CD4-positive, alpha-beta memory T cell (primary cell): ENCODE measurements around the gene STX8. TPM values are rescaled to one million over a fixed set of nuclear protein-coding genes. Genes with fewer than 3 reads are reported as not detected.
A peak's percentile ranks its signal among the peaks of the same experiment; 100 is the strongest.

Source experiments
- CTCF ChIA-PET: fragments of 350-600 bp; sonication (Branson Sonifier 250); formaldehyde crosslinking; loops from one replicate; lab custom pipeline; 2021; ENCODE audit warnings: inconsistent platforms; ENCODE audit not compliant: partially characterized antibody; lab: Charles Lee
- POLR2A ChIA-PET: fragments of 350-600 bp; sonication (Branson Sonifier 250); formaldehyde crosslinking; loops from one replicate; lab custom pipeline; 2021; ENCODE audit not compliant: partially characterized antibody; lab: Charles Lee
- DNase-seq, 5 donors: peaks; one replicate each; pipeline versions ENCODE4 v3.0.0 to v3.0.0-alpha.2; 2020 to 2022; ENCODE audit warnings: mixed read lengths in 1 of 5
- H3K27ac ChIP-seq: one replicate; pipeline ENCODE4 v1.7.0; 2013; ENCODE audit warnings: low read depth, low read length
- H3K27me3 ChIP-seq: 2 replicates; pipeline ENCODE4 v1.7.0; 2013; ENCODE audit warnings: mild to moderate bottlenecking, low read length, moderate library complexity; ENCODE audit not compliant: insufficient read depth
- H3K36me3 ChIP-seq: 2 replicates; pipeline ENCODE4 v1.7.0; 2013; ENCODE audit warnings: mild to moderate bottlenecking, low read length, moderate library complexity; ENCODE audit not compliant: insufficient read depth
- H3K4me1 ChIP-seq: 2 replicates; pipeline ENCODE4 v1.7.0; 2013; ENCODE audit warnings: mild to moderate bottlenecking, low read length, moderate library complexity; ENCODE audit not compliant: insufficient read depth
- H3K4me3 ChIP-seq, 2 donors: one replicate each; pipeline ENCODE4 v1.7.0; 2013; ENCODE audit warnings: low read length in 2 of 2, mild to moderate bottlenecking in 1 of 2
- H3K9me3 ChIP-seq, 2 donors: one replicate each; pipeline ENCODE4 v1.7.0; 2013; ENCODE audit warnings: low read length in 2 of 2, control low read depth in 1 of 2; ENCODE audit not compliant: control insufficient read depth in 1 of 2
- H3K27ac Mint-ChIP-seq, 7 donors: one replicate each; pipeline ENCODE4 v1.8.0; 2020 to 2021; ENCODE audit warnings: mixed read lengths in 7 of 7, mild to moderate bottlenecking in 6 of 7, inconsistent platforms in 3 of 7, moderate library complexity in 3 of 7
- H3K27me3 Mint-ChIP-seq, 2 donors: one replicate each; pipeline ENCODE4 v1.8.0; 2020 to 2021; ENCODE audit warnings: mixed read lengths in 2 of 2
- H3K36me3 Mint-ChIP-seq, 2 donors: one replicate each; pipeline ENCODE4 v1.8.0; 2020 to 2021; ENCODE audit warnings: mixed read lengths in 2 of 2, inconsistent platforms in 1 of 2, mild to moderate bottlenecking in 1 of 2
- H3K4me1 Mint-ChIP-seq, 4 donors: one replicate each; pipeline ENCODE4 v1.8.0; 2020 to 2021; ENCODE audit warnings: mixed read lengths in 4 of 4, mild to moderate bottlenecking in 1 of 4
- H3K4me3 Mint-ChIP-seq, 8 donors: one replicate each; pipeline ENCODE4 v1.8.0; 2020 to 2021; ENCODE audit warnings: mixed read lengths in 8 of 8, mild to moderate bottlenecking in 7 of 8, moderate library complexity in 6 of 8, inconsistent platforms in 3 of 8
- H3K9me3 Mint-ChIP-seq, 8 donors: one replicate each; pipeline ENCODE4 v1.8.0; 2020 to 2021; ENCODE audit warnings: mixed read lengths in 8 of 8, mild to moderate bottlenecking in 5 of 8, inconsistent platforms in 3 of 8, moderate library complexity in 1 of 8
- intact Hi-C: fragments of 100-400 bp; cut with micrococcal nuclease; formaldehyde crosslinking; loops from one replicate; pipeline ENCODE4 v1.15.1; 2023
- polyA plus RNA-seq, 2 donors: library from polyadenylated mRNA; unstranded; fragments of 300-500 nt; fragmentation: Illumina TruSeq; gene quantifications; one replicate each; pipeline ENCODE4 v1.2.3, GENCODE V29; 2021
- total RNA-seq, 2 experiments: library from RNA; stranded (reverse); gene quantifications; one replicate each; pipeline ENCODE4 v1.2.3, GENCODE V29; 2021

Gene STX8
- total and polyA plus RNA-seq, 4 experiments from 2014 or later = 54.2 to 206 (median 108) TPM

DNA sequence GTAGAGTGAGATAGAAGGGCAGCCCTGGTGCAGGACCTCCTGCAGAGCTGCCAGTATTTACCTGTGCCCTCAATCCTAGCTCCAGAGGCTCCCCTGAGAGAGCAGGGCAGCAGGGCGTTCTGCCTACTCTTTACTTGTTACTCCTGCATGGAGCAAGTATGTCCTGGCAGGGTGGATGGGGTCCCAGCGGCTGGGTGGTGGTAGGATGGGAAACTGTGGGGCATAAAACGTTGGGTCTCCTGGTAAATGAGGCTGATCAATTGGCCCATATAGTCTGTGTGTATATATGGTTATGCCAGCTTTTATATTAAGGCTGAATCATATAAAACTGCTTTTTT, 362.3 kb downstream of the STX8 start:
- Mint-ChIP-seq H3K9me3 (peaks cover 0 to 28% (median 24%) of the 10 kb centered on the region in 8 donors), H3K36me3 (peaks cover 5 to 12% of the 10 kb centered on the region in 2 donors), H3K4me3 (no peak overlapping the region), H3K4me1 (peaks cover 0 to 2% (median 0%) of the 10 kb centered on the region in 4 donors), H3K27ac (no peak overlapping the region), H3K27me3 (peaks cover 0 to 10% of the 10 kb centered on the region in 2 donors)
- Histone ChIP-seq H3K4me3 (no peak overlapping the region), H3K36me3 (no peaks in the 10 kb centered on the region), H3K4me1 (no peaks in the 10 kb centered on the region), H3K27me3 (no peaks in the 10 kb centered on the region), H3K9me3 (peaks cover 0 to 10% of the 10 kb centered on the region in 2 donors), H3K27ac (no peak overlapping the region)
- intact Hi-C loops = no loop called here
- ChIA-PET CTCF (no interaction called here), POLR2A (no interaction called here)
- no peak for DNase-seq

- CTCF ChIA-PET = no interaction called here
- no peak overlapping the region for H3K4me3 Mint-ChIP-seq
- POLR2A ChIA-PET = no interaction called here
- no peaks in the 10 kb centered on the region for H3K27me3 ChIP-seq
- intact Hi-C loops = no loop called here
- H3K9me3 ChIP-seq = peaks cover 0 to 10% of the 10 kb centered on the region in 2 donors
- H3K36me3 ChIP-seq = no peaks in the 10 kb centered on the region
- no peaks in the 10 kb centered on the region for H3K4me1 ChIP-seq
- H3K4me3 ChIP-seq = no peak overlapping the region
- H3K4me1 Mint-ChIP-seq = peaks cover 0 to 2% (median 0%) of the 10 kb centered on the region in 4 donors
- H3K27me3 Mint-ChIP-seq = peaks cover 0 to 10% of the 10 kb centered on the region in 2 donors
- peaks cover 5 to 12% of the 10 kb centered on the region in 2 donors for H3K36me3 Mint-ChIP-seq
- H3K27ac Mint-ChIP-seq = no peak overlapping the region
- DNase-seq = no peak
- H3K27ac ChIP-seq = no peak overlapping the region
- H3K9me3 Mint-ChIP-seq = peaks cover 0 to 28% (median 24%) of the 10 kb centered on the region in 8 donors
These were observed 363.0 kb downstream of the STX8 start for GRCh38 chr17:9212376-9213302.

DNA sequence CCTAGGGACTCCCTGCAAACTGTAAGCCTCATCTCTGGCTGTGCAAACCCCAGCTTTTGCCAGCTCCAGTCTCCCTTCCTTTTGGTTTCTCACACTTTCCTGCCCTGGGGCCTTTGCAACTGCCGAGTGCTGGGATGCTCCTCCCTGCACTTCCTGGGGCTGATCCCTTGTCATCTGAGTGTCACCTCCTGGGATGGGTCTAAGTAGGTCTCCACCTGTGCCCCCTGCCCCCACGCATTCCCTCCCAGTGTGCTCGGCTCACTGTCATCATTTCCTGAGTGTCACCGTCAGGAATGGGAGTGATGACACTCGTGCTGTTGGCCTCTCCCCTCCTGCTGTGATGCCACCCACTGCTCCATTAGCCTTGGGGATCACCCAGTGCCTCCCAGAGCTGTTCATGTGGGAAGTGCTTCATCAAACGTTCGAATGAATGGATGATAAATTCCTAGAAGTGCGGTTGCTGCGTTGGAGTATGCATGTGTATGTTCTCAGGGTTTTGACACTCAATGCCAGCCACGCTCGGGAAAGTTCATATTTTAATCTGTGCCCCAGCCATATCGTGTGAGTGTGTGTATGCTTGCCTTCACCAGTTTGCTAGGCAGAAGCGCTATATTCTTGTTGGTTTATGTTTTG, 364.4 kb downstream of the STX8 start:
- Histone ChIP-seq H3K27me3 (no peaks in the 10 kb centered on the region), H3K27ac (no peak overlapping the region), H3K36me3 (no peaks in the 10 kb centered on the region), H3K4me1 (no peaks in the 10 kb centered on the region), H3K9me3 (peaks cover 0 to 7% of the 10 kb centered on the region in 2 donors), H3K4me3 (no peak overlapping the region)
- ChIA-PET POLR2A (no interaction called here), CTCF (no interaction called here)
- H3K4me3 Mint-ChIP-seq = no peak overlapping the region
- H3K4me1 Mint-ChIP-seq = peaks cover 0 to 2% (median 0%) of the 10 kb centered on the region in 4 donors
- peak overlapping the region in 1 of 7 donors; percentile 49 for H3K27ac Mint-ChIP-seq
- DNase-seq = no peak
- H3K27me3 Mint-ChIP-seq = peaks cover 1 to 3% of the 10 kb centered on the region in 2 donors
- peaks cover 0 to 18% (median 14%) of the 10 kb centered on the region in 8 donors for H3K9me3 Mint-ChIP-seq
- intact Hi-C loops = no loop called here
- peaks cover 3 to 9% of the 10 kb centered on the region in 2 donors for H3K36me3 Mint-ChIP-seq

DNA sequence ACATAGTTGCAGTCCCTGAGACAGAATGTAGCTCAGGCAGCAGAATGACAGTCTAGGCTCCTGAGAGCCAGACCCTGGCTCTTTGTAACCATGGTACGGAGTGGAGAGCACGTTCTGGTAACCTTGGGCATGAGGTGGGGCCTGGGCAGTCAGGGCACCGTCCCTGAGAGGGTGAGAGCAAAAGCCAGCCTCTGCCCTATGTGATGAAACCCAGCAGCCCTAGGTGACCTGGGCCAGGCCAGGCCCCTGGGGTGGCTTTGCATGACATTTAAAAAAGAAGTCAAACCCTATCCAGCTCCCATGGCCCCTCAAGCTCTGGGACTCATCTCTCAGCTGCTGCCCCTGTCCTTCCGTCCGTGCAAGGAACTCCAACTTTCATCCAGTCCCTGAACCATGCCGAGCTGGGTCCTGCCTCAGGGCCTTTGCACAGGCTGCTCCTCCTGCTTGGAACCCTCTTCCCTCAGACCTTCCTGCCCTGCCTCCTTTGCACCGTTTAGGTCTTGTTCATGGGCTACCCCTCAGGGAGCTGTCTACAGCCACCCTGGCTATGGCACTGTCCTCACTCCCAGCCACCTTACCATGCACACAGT, 365.7 kb downstream of the STX8 start:
- H3K27me3 Mint-ChIP-seq = peaks cover 0 to 1% of the 10 kb centered on the region in 2 donors
- CTCF ChIA-PET = interaction anchor here (0.7 to 1.4 kb wide), 2 partner anchors 9 to 41 kb away, joined by 3 to 4 read pairs; no protein-coding TSS in a partner anchor
- POLR2A ChIA-PET = no interaction called here
- H3K4me1 Mint-ChIP-seq = peaks cover 0 to 2% (median 0%) of the 10 kb centered on the region in 4 donors
- no peak overlapping the region for H3K4me3 Mint-ChIP-seq
- Histone ChIP-seq H3K27ac (no peak overlapping the region), H3K36me3 (no peaks in the 10 kb centered on the region), H3K4me1 (no peaks in the 10 kb centered on the region), H3K27me3 (no peaks in the 10 kb centered on the region), H3K9me3 (no peaks in the 10 kb centered on the region), H3K4me3 (no peak overlapping the region)
- H3K36me3 Mint-ChIP-seq = no peaks in the 10 kb centered on the region
- no peak for DNase-seq
- no peak overlapping the region for H3K27ac Mint-ChIP-seq
- peaks cover 0 to 4% (median 2%) of the 10 kb centered on the region in 8 donors for H3K9me3 Mint-ChIP-seq
- intact Hi-C loops = no loop called here

GRCh38 chr17:9209347-9209746, 366.3 kb downstream of the STX8 start:
- H3K27ac Mint-ChIP-seq = no peak overlapping the region
- Histone ChIP-seq H3K27me3 (no peaks in the 10 kb centered on the region), H3K27ac (no peak overlapping the region), H3K36me3 (no peaks in the 10 kb centered on the region), H3K9me3 (no peaks in the 10 kb centered on the region), H3K4me3 (no peak overlapping the region), H3K4me1 (no peaks in the 10 kb centered on the region)
- no peaks in the 10 kb centered on the region for H3K36me3 Mint-ChIP-seq
- peaks cover 0 to 1% of the 10 kb centered on the region in 2 donors for H3K27me3 Mint-ChIP-seq
- POLR2A ChIA-PET = no interaction called here
- intact Hi-C loops = no loop called here
- CTCF ChIA-PET = interaction anchor here (1.4 kb wide), 1 partner anchor 8 kb away, joined by 4 read pairs; no protein-coding TSS in a partner anchor
- DNase-seq = no peak
- H3K9me3 Mint-ChIP-seq = peaks cover 0 to 3% (median under 1%) of the 10 kb centered on the region in 8 donors
- H3K4me1 Mint-ChIP-seq = peaks cover 0 to 2% (median 0%) of the 10 kb centered on the region in 4 donors
- no peak overlapping the region for H3K4me3 Mint-ChIP-seq

GRCh38 chr17:9208381-9209105, 367.1 kb downstream of the STX8 start:
- no peak for DNase-seq
- ChIA-PET POLR2A (no interaction called here), CTCF (interaction anchor here (1.4 kb wide), 1 partner anchor 7 kb away, joined by 4 read pairs; no protein-coding TSS in a partner anchor)
- H3K4me3 ChIP-seq = no peak overlapping the region
- no peaks in the 10 kb centered on the region for H3K27me3 ChIP-seq
- peaks cover 0 to 4% (median under 1%) of the 10 kb centered on the region in 4 donors for H3K4me1 Mint-ChIP-seq
- H3K4me3 Mint-ChIP-seq = no peak overlapping the region
- H3K9me3 ChIP-seq = no peaks in the 10 kb centered on the region
- H3K9me3 Mint-ChIP-seq = peaks cover 0 to 2% (median 0%) of the 10 kb centered on the region in 8 donors
- intact Hi-C loops = no loop called here
- H3K36me3 Mint-ChIP-seq = no peaks in the 10 kb centered on the region
- H3K36me3 ChIP-seq = no peaks in the 10 kb centered on the region
- no peak overlapping the region for H3K27ac ChIP-seq
- H3K4me1 ChIP-seq = no peaks in the 10 kb centered on the region
- peaks cover 0 to 1% of the 10 kb centered on the region in 2 donors for H3K27me3 Mint-ChIP-seq
- H3K27ac Mint-ChIP-seq = no peak overlapping the region
